Stimulated activated CD4-positive, alpha-beta T cell treated with anti-CD3 and anti-CD28 coated beads, Interleukin-12 subunit alpha, Interleukin-12 subunit beta, amount 100 ng/mL, for 48 hours (primary cell): ENCODE results near the gene PDE4C.

Source experiments
- DNase-seq, 3 donors: peaks; one replicate each; pipeline ENCODE4 v3.0.0-alpha.2; 2020; ENCODE audit warnings: low read depth in 2 of 3, low spot score in 1 of 3

Gene PDE4C

GRCh38 chr19:18225702-18226468 lies at the start of gene PDE4C:
Gene PDE4C (minus strand): TSS chr19:18226438. CDS start chr19:18226415, 23 bp downstream.
- DNase-seq = no peak

- no peak for DNase-seq
Measured at GRCh38 chr19:18274781-18275356, 48.6 kb upstream of the PDE4C start.

GRCh38 chr19:18274219-18274780 lies 48.1 kb upstream of the PDE4C start, which contains the start of gene IQCN:
Gene IQCN (minus strand): TSS chr19:18274452. CDS start chr19:18269478, 4,974 bp downstream.
- DNase-seq = no peak

GRCh38 chr19:18273561-18274218 lies 47.5 kb upstream of the PDE4C start:
- no peak for DNase-seq

- no peak for DNase-seq
Measured at GRCh38 chr19:18271433-18271841, 45.2 kb upstream of the PDE4C start.

GRCh38 chr19:18270326-18270725 lies 44.1 kb upstream of the PDE4C start:
- DNase-seq = no peak

GRCh38 chr19:18269070-18269723 lies 43.0 kb upstream of the PDE4C start:
- DNase-seq = no peak

GRCh38 chr19:18266771-18267686 lies 40.8 kb upstream of the PDE4C start:
- no peak for DNase-seq

GRCh38 chr19:18265582-18265981 lies 39.3 kb upstream of the PDE4C start:
- DNase-seq = no peak

- no peak for DNase-seq
Measured at GRCh38 chr19:18264971-18265540, 38.8 kb upstream of the PDE4C start.

- no peak for DNase-seq
Measured at GRCh38 chr19:18264137-18264854, 38.1 kb upstream of the PDE4C start.

- no peak for DNase-seq
Measured at GRCh38 chr19:18263324-18264136, 37.3 kb upstream of the PDE4C start.

GRCh38 chr19:18262917-18263316 lies 36.7 kb upstream of the PDE4C start:
- DNase-seq = no peak

GRCh38 chr19:18262144-18262543 lies 35.9 kb upstream of the PDE4C start:
- no peak for DNase-seq

- DNase-seq = no peak
Measured at GRCh38 chr19:18261474-18261873, 35.2 kb upstream of the PDE4C start.

- DNase-seq = no peak
Measured at GRCh38 chr19:18259893-18260292, 33.7 kb upstream of the PDE4C start.

GRCh38 chr19:18257503-18258470 lies 31.5 kb upstream of the PDE4C start:
- no peak for DNase-seq
